GM18498 (cell line): ENCODE results near the gene F2RL3.

ENCODE experiments used
- ATAC-seq: cut with Tn5 transposase; IDR thresholded peaks from one replicate; pipeline ENCODE4 v1.9.1; 2021; ENCODE audit warnings: mild to moderate bottlenecking, moderate library complexity; ENCODE audit not compliant: unreplicated experiment

Gene F2RL3

GRCh38 chr19:16888629-16889365 is at the start of gene F2RL3:
Gene F2RL3, plus strand, starts transcription at chr19:16888999. Its CDS starts 191 bp downstream, at chr19:16889190.
- no peak for ATAC-seq

GRCh38 chr19:16841391-16841926 is 47.3 kb upstream of the F2RL3 start:
- no peak for ATAC-seq

- ATAC-seq = no peak
Observed at GRCh38 chr19:16846901-16847300, 41.9 kb upstream of the F2RL3 start.

- no peak for ATAC-seq
Observed at GRCh38 chr19:16847430-16847829, 41.4 kb upstream of the F2RL3 start.

- no peak for ATAC-seq
Observed at GRCh38 chr19:16849168-16849567, 39.6 kb upstream of the F2RL3 start.

GRCh38 chr19:16850133-16850532 is 38.7 kb upstream of the F2RL3 start:
- no peak for ATAC-seq

- no peak for ATAC-seq
Observed at GRCh38 chr19:16851031-16851712, 37.6 kb upstream of the F2RL3 start.

GRCh38 chr19:16853066-16853465 is 35.7 kb upstream of the F2RL3 start:
- no peak for ATAC-seq

- ATAC-seq = no peak
Observed at GRCh38 chr19:16856091-16856490, 32.7 kb upstream of the F2RL3 start.

GRCh38 chr19:16859626-16860025 is 29.2 kb upstream of the F2RL3 start:
- ATAC-seq = no peak

GRCh38 chr19:16860118-16860517 is 28.7 kb upstream of the F2RL3 start:
- no peak for ATAC-seq

GRCh38 chr19:16861011-16861410 is 27.8 kb upstream of the F2RL3 start:
- no peak for ATAC-seq

GRCh38 chr19:16861834-16862233 is 27.0 kb upstream of the F2RL3 start:
- no peak for ATAC-seq

- ATAC-seq = no peak
Observed at GRCh38 chr19:16862826-16863415, 25.9 kb upstream of the F2RL3 start.

GRCh38 chr19:16867211-16867610 is 21.6 kb upstream of the F2RL3 start:
- ATAC-seq = no peak

- no peak for ATAC-seq
Observed at GRCh38 chr19:16868423-16869130, 20.2 kb upstream of the F2RL3 start.

GRCh38 chr19:16869331-16869972 is 19.3 kb upstream of the F2RL3 start:
- no peak for ATAC-seq

GRCh38 chr19:16871871-16872270 is 16.9 kb upstream of the F2RL3 start:
- ATAC-seq = no peak

GRCh38 chr19:16872728-16873127 is 16.1 kb upstream of the F2RL3 start:
- ATAC-seq = no peak

- no peak for ATAC-seq
Observed at GRCh38 chr19:16873594-16873993, 15.2 kb upstream of the F2RL3 start.
